Pancreas (tissue), 10 donors: ENCODE results near the gene EFCAB6. TPM values are rescaled to one million over a fixed set of nuclear protein-coding genes. Genes with fewer than 3 reads are reported as not detected.

Source experiments
- ATAC-seq, 4 donors: fragments of 200-7000 bp; cut with Tn5 transposase; one replicate each; pipeline versions ENCODE4 v1.8.0 to v1.9.1; 2020; ENCODE audit warnings: mild to moderate bottlenecking in 4 of 4, moderate library complexity in 4 of 4
- DNase-seq, 6 donors: peaks; one replicate each; pipeline ENCODE4 v3.0.0-alpha.2; 2020
- FAIRE-seq: peaks from 2 replicates; lab custom pipeline; 2012; peaks lifted over from hg19 to GRCh38; lab: Jason Lieb, UNC
- H3K27ac ChIP-seq, 4 donors: fragments of 200-600 bp; sonication (generic); 1 replicate in 3 of 4; 2 replicates in 1 of 4; pipeline versions ENCODE4 v1.5.0 to v1.8.0; 2020
- H3K27me3 ChIP-seq, 4 donors: fragments of 200-600 bp; one replicate each; pipeline ENCODE4 v1.8.0; 2021
- H3K36me3 ChIP-seq, 3 donors: fragments of 200-600 bp; sonication (generic) in 1 of 3; one replicate each; pipeline versions ENCODE4 v1.5.0 to v1.8.0; 2020 to 2021
- H3K4me1 ChIP-seq, 3 donors: fragments of 200-600 bp; one replicate each; pipeline ENCODE4 v1.8.0; 2021
- H3K4me3 ChIP-seq, 4 donors: fragments of 200-600 bp; sonication (generic) in 2 of 4; one replicate each; pipeline versions ENCODE4 v1.5.0 to v1.8.0; 2020 to 2021
- H3K9me3 ChIP-seq, 4 donors: fragments of 200-600 bp; one replicate each; pipeline ENCODE4 v1.8.0; 2021
- WGBS, 2 donors: extraction: QIAGEN DNeasy Blood & Tissue Kit; methylation state at CpG; one replicate each; pipeline ENCODE4 v1.1.7; 2013; 5-methylcytosine and 5-hydroxymethylcytosine counted together
- intact Hi-C, 3 donors: fragments of 100-400 bp; cut with DNase I; formaldehyde crosslinking; loops; one replicate each; pipeline versions ENCODE4 v1.11.1 to v1.14.2; 2022
- polyA plus RNA-seq, 2 donors: library from polyadenylated mRNA; stranded (reverse); fragments of 200-250 nt; gene quantifications; one replicate each; pipeline ENCODE4 v1.2.3, GENCODE V29; 2013
- total RNA-seq, 6 donors: library from RNA; stranded (reverse); fragmentation: NEBNext Ultra II Directional in 4 of 6; extraction: Animal tissue kit (Norgen Biotek cat#: 25700) in 4 of 6; gene quantifications; one replicate each; pipeline versions ENCODE4 v1.2.1 to v1.2.4, GENCODE V29; 2021 to 2023
- TF ChIP-seq, protein P1 (sequence below), 4 donors: fragments of 200-600 bp; sonication (generic) in 3 of 4; IDR thresholded peaks; one replicate each; pipeline versions ENCODE4 v1.5.0 to v1.8.0; 2021; ENCODE audit warnings: antibody characterized with exemption in 4 of 4
- donor health status: healthy with polysubstance abuse.
- donor health status: DM: no; HTN: no; CAD: no; lungs with moderate emphysema.
- donor health status: DM: no; HTN: no; CAD: no.
- donor health status: control.
- donor health status: control.
- donor health status: Bipolar disorder and iron deficiency.
- donor health status: DM: yes; HTN: yes; CAD: no.
- donor health status: DM: no; HTN: no; CAD: no.
- donor health status: DM: no; HTN: no; CAD: no.
- donor health status: DM: yes; HTN: yes; CAD: no.

The EFCAB6 gene
- total and polyA plus RNA-seq, 8 donors, result 1.6 to 3.4 (median 2.2) TPM

DNA sequence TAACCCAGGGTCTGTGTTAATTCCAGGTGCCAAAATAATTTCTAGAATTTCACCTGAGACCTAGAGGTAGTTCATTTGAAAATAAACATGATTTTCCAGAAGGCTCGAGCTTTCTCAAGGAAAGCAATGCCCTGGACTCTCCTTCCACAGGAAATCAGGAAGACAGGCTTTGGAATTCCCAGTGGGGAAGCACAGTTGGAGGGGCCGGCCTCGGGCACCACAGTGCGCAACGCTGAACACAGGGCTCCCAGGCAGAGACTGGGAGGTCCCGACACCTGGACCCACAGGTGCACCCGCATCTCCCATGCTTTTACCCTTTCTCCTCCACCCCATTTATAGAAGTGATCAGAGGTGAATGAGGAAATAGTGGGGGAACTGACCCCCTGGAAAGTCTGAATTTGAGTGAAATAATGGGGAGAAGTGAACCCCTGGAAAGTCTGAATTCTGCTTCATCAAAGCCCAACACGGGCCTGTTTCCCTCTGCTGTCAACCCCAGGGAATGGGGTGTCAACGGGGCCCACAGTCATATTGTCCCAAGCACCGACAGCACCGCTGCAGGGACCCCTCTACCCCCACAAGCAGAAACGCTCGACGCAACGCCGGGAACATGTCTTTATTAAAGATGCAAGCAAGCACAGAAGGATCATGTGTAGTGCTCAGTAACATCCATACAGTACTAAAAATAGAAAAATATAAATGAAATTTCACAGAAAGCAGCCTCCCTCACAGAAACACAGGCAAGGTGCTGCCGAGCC, 12.0 kb upstream of the EFCAB6 start:
- DNase-seq (peak in 3 of 6 donors; percentile 11 to 45 (median 35)), FAIRE-seq (no peak), ATAC-seq (peak; percentile 4 to 40 (median 24))
- H3K36me3 ChIP-seq, result no peaks in the 10 kb centered on the region
- TF ChIP-seq, protein P1, sequence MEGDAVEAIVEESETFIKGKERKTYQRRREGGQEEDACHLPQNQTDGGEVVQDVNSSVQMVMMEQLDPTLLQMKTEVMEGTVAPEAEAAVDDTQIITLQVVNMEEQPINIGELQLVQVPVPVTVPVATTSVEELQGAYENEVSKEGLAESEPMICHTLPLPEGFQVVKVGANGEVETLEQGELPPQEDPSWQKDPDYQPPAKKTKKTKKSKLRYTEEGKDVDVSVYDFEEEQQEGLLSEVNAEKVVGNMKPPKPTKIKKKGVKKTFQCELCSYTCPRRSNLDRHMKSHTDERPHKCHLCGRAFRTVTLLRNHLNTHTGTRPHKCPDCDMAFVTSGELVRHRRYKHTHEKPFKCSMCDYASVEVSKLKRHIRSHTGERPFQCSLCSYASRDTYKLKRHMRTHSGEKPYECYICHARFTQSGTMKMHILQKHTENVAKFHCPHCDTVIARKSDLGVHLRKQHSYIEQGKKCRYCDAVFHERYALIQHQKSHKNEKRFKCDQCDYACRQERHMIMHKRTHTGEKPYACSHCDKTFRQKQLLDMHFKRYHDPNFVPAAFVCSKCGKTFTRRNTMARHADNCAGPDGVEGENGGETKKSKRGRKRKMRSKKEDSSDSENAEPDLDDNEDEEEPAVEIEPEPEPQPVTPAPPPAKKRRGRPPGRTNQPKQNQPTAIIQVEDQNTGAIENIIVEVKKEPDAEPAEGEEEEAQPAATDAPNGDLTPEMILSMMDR (IDR thresholded peaks at IDR 0.05), result no peak
- H3K9me3 ChIP-seq, result no peaks in the 10 kb centered on the region
- WGBS, 2 donors, result 51 to 52% methylated on average over 17 of the region's 17 CpGs
- intact Hi-C loops, result loop anchor here in 1 of 3 donors (10.0 kb wide), 1 partner anchor 549 kb away; no protein-coding TSS in a partner anchor
- no peak overlapping the region for H3K4me3 ChIP-seq
- H3K4me1 ChIP-seq, result peaks cover 6 to 15% (median 12%) of the 10 kb centered on the region in 3 donors
- peak overlapping the region; percentile 50 to 77 (median 72) for H3K27ac ChIP-seq
- no peaks in the 10 kb centered on the region for H3K27me3 ChIP-seq

GRCh38 chr22:43823353-43823908, 11.3 kb upstream of the EFCAB6 start:
- ATAC-seq (peak; percentile 96 to 97 (median 96)), FAIRE-seq (no peak), DNase-seq (peak; percentile 81 to 94 (median 88))
- TF ChIP-seq, protein P1 (IDR thresholded peaks at IDR 0.05), result no peak
- no peaks in the 10 kb centered on the region for H3K36me3 ChIP-seq
- 23 to 29% methylated on average over 13 of the region's 13 CpGs for WGBS, 2 donors
- no peak overlapping the region for H3K4me3 ChIP-seq
- no peaks in the 10 kb centered on the region for H3K9me3 ChIP-seq
- no peaks in the 10 kb centered on the region for H3K27me3 ChIP-seq
- intact Hi-C loops, result loop anchor here in 1 of 3 donors (10.0 kb wide), 1 partner anchor 549 kb away; no protein-coding TSS in a partner anchor
- H3K4me1 ChIP-seq, result peaks cover 6 to 15% (median 12%) of the 10 kb centered on the region in 3 donors
- H3K27ac ChIP-seq, result peak overlapping the region; percentile 50 to 77 (median 72)

- Histone ChIP-seq H3K27ac (no peak overlapping the region), H3K9me3 (no peaks in the 10 kb centered on the region), H3K36me3 (no peaks in the 10 kb centered on the region), H3K27me3 (no peaks in the 10 kb centered on the region), H3K4me1 (peaks cover 6 to 15% (median 12%) of the 10 kb centered on the region in 3 donors), H3K4me3 (no peak overlapping the region)
- ATAC-seq, result no peak
- peak in 1 of 6 donors; percentile 8 for DNase-seq
- TF ChIP-seq, protein P1 (IDR thresholded peaks at IDR 0.05), result no peak
- WGBS, 2 donors, result 78 to 80% methylated on average over 22 of the region's 22 CpGs
- intact Hi-C loops, result loop anchor here in 1 of 3 donors (10.0 kb wide), 1 partner anchor 547 kb away; no protein-coding TSS in a partner anchor
- FAIRE-seq, result no peak
Observed at GRCh38 chr22:43821606-43822425, 9.7 kb upstream of the EFCAB6 start.

DNA sequence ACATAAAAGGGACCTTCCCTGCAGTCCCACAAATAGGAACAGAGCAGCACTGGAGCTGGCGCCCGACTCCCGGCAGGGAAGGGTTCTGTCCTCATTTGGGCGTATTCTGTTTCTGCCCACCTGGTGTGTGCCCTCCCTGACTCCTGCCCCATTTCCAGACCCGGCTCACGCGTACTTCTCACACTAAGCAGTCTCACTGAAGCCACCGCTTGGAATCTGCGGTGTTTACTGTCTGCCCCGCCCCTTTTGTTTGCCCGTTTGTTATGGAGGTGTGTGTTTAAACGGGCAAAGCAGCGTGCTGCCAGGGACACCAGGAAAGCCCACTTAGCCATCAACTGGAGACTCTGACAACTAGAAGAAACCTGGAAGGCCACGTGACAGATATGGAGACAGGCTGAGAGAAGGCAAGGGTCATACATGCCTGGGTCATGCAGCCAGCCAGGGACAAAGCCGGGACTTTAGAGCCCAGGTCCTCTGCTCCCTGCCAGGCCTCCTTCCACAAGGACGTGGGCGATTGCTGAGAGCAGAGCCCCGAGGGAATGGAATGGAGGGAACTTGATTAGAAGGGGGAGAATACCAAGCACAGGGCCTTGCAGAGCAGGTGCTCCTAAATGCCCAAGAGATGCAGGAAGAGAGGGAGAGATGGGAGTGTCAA, 8.7 kb upstream of the EFCAB6 start:
- FAIRE-seq (no peak), DNase-seq (peak in 1 of 6 donors; percentile 7), ATAC-seq (no peak)
- H3K9me3 ChIP-seq, result no peaks in the 10 kb centered on the region
- no peak overlapping the region for H3K4me3 ChIP-seq
- TF ChIP-seq, protein P1 (IDR thresholded peaks at IDR 0.05), result no peak
- no peaks in the 10 kb centered on the region for H3K27me3 ChIP-seq
- 40 to 45% methylated on average over 18 of the region's 18 CpGs for WGBS, 2 donors
- intact Hi-C loops, result loop anchor here in 1 of 3 donors (10.0 kb wide), 1 partner anchor 546 kb away; no protein-coding TSS in a partner anchor
- no peaks in the 10 kb centered on the region for H3K36me3 ChIP-seq
- no peak overlapping the region for H3K27ac ChIP-seq
- peaks cover 6 to 15% (median 12%) of the 10 kb centered on the region in 3 donors for H3K4me1 ChIP-seq
